ENCODE measurements around the gene ACTL7B.

ACTL7B gene

GRCh38 chr9:108864446-108864845, 8.7 kb upstream of the ACTL7B start:
- ChIA-PET POLR2A (no interaction called here), CTCF (interaction anchor here (0.6 to 1.2 kb wide), 2 partner anchors 12 to 213 kb away, joined by 3 read pairs; no protein-coding TSS in a partner anchor)
- TF ChIP-seq ZSCAN16 (tag by site-specific recombination; IDR thresholded peaks at IDR 0.05): no peak
- TF ChIP-seq, protein P1, sequence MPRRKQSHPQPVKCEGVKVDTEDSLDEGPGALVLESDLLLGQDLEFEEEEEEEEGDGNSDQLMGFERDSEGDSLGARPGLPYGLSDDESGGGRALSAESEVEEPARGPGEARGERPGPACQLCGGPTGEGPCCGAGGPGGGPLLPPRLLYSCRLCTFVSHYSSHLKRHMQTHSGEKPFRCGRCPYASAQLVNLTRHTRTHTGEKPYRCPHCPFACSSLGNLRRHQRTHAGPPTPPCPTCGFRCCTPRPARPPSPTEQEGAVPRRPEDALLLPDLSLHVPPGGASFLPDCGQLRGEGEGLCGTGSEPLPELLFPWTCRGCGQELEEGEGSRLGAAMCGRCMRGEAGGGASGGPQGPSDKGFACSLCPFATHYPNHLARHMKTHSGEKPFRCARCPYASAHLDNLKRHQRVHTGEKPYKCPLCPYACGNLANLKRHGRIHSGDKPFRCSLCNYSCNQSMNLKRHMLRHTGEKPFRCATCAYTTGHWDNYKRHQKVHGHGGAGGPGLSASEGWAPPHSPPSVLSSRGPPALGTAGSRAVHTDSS (tag by site-specific recombination; IDR thresholded peaks at IDR 0.05): no peak
- no peak for TF ChIP-seq ZSCAN5A (tag by site-specific recombination; IDR thresholded peaks at IDR 0.05)
- TF ChIP-seq MEIS1 (CRISPR knock-in tag; IDR thresholded peaks at IDR 0.05; ENCODE audit: borderline replicate concordance): no peak
- no peak for TF ChIP-seq ZBTB11 (tag by site-specific recombination; conservative IDR thresholded peaks at IDR 0.05; ENCODE audit: low read depth)
- no peak for TF ChIP-seq ZNF350 (tag by site-specific recombination; IDR thresholded peaks at IDR 0.05)
- TF ChIP-seq ZSCAN4 (tag by site-specific recombination; IDR thresholded peaks at IDR 0.05): no peak
- TF ChIP-seq ZNF423 (tag by site-specific recombination; IDR thresholded peaks at IDR 0.05): no peak
- TF ChIP-seq ZFP69B (tag by site-specific recombination; IDR thresholded peaks at IDR 0.05): no peak
- TF ChIP-seq ZNF530 (tag by site-specific recombination; IDR thresholded peaks at IDR 0.05; ENCODE audit: low read depth): no peak
- no peak for TF ChIP-seq GLIS2 (tag by site-specific recombination; IDR thresholded peaks at IDR 0.05)
- no peak for TF ChIP-seq ZNF514 (tag by site-specific recombination; IDR thresholded peaks at IDR 0.05)
- no peak overlapping the region for H3K4me3 ChIP-seq (ENCODE audit: low read depth, low read length)
- no peaks in the 10 kb centered on the region for H3K4me1 ChIP-seq (ENCODE audit: control insufficient read depth, insufficient read depth, low read length)
- H3K9me3 ChIP-seq (ENCODE audit: control insufficient read depth, insufficient read depth, low read depth, low read length): no peaks in the 10 kb centered on the region
- H3K36me3 ChIP-seq (ENCODE audit: control insufficient read depth in 2 of 2, insufficient read depth in 1 of 2, low read length in 2 of 2): peaks cover 0 to 19% of the 10 kb centered on the region in 2 experiments; a peak in 1 of 3 replicates
- H3K27ac ChIP-seq (ENCODE audit: extremely low read depth, low read depth, low read length): no peak overlapping the region

DNA sequence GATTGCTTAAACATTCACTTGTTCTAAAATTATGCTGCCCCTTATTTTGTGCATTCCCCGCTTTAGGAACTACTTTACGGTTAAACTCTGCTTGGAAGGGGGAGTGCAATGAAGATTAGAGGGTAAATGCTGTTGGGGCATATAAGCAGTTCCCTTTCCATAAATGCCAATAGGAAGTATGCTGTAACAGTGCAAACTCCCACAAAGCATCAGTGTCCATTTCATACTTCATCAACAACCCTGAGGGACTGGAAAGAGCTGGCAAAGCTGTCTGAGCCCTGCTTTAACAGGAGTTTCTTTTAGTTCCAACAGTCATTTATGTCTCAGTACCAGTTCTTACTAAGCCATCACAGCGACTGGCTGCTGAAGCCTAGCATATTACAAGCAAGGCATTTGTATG, 8.1 kb upstream of the ACTL7B start:
- peaks cover 0 to 14% of the 10 kb centered on the region in 2 experiments; a peak in 1 of 3 replicates for H3K36me3 ChIP-seq (ENCODE audit: control insufficient read depth in 2 of 2, insufficient read depth in 1 of 2, low read length in 2 of 2)
- TF ChIP-seq ZXDB (tag by site-specific recombination; IDR thresholded peaks at IDR 0.05): no peak
- TF ChIP-seq ZNF266 (tag by site-specific recombination; IDR thresholded peaks at IDR 0.05; ENCODE audit: low read depth): no peak
- no peak for TF ChIP-seq HOXC10 (CRISPR knock-in tag; IDR thresholded peaks at IDR 0.05)
- no peak for TF ChIP-seq ZNF211 (tag by site-specific recombination; IDR thresholded peaks at IDR 0.05; ENCODE audit: low read depth)
- TF ChIP-seq PATZ1 (tag by site-specific recombination; IDR thresholded peaks at IDR 0.05): no peak
- no peak for TF ChIP-seq SCRT1 (tag by site-specific recombination; IDR thresholded peaks at IDR 0.05; ENCODE audit: borderline replicate concordance)
- TF ChIP-seq ZNF521 (tag by site-specific recombination; IDR thresholded peaks at IDR 0.05): no peak
- TF ChIP-seq MYNN (tag by site-specific recombination; IDR thresholded peaks at IDR 0.05; ENCODE audit: borderline replicate concordance): no peak
- TF ChIP-seq ZNF514 (tag by site-specific recombination; IDR thresholded peaks at IDR 0.05): no peak
- TF ChIP-seq, protein P2, sequence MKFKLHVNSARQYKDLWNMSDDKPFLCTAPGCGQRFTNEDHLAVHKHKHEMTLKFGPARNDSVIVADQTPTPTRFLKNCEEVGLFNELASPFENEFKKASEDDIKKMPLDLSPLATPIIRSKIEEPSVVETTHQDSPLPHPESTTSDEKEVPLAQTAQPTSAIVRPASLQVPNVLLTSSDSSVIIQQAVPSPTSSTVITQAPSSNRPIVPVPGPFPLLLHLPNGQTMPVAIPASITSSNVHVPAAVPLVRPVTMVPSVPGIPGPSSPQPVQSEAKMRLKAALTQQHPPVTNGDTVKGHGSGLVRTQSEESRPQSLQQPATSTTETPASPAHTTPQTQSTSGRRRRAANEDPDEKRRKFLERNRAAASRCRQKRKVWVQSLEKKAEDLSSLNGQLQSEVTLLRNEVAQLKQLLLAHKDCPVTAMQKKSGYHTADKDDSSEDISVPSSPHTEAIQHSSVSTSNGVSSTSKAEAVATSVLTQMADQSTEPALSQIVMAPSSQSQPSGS (tag by site-specific recombination; IDR thresholded peaks at IDR 0.05; ENCODE audit: low read depth): no peak
- no peak for TF ChIP-seq ZNF133 (tag by site-specific recombination; IDR thresholded peaks at IDR 0.05)
- TF ChIP-seq ZFP3 (tag by site-specific recombination; IDR thresholded peaks at IDR 0.05; ENCODE audit: low read depth): no peak
- TF ChIP-seq ZBTB7A (tag by site-specific recombination; IDR thresholded peaks at IDR 0.05; ENCODE audit: low read depth): no peak

More for the DNA sequence above, 8.1 kb upstream of the ACTL7B start:
- Histone ChIP-seq H3K4me1 (ENCODE audit: control insufficient read depth, insufficient read depth, low read length) (no peaks in the 10 kb centered on the region), H3K4me3 (ENCODE audit: low read depth, low read length) (no peak overlapping the region), H3K27ac (ENCODE audit: extremely low read depth, low read depth, low read length) (no peak overlapping the region), H3K9me3 (ENCODE audit: control insufficient read depth, insufficient read depth, low read depth, low read length) (no peaks in the 10 kb centered on the region)
- ChIA-PET CTCF (interaction anchor here (0.6 kb wide), 1 partner anchor 213 kb away, joined by 3 read pairs; no protein-coding TSS in a partner anchor), POLR2A (no interaction called here)
